HL-60 (cell line): ENCODE results near the gene ANXA10.

Source experiments
- POLR2AphosphoS5 ChIP-seq: IDR thresholded peaks from 2 replicates; pipeline ENCODE4 v1.6.1; 2012; ENCODE audit warnings: low read depth
- TF ChIP-seq, protein P1 (sequence below): IDR thresholded peaks from one replicate; pipeline ENCODE4 v1.5.1; 2011; ENCODE audit warnings: low read length, control low read depth, inconsistent platforms; ENCODE audit not compliant: insufficient read depth

GRCh38 chr4:168220893-168221292, 128.6 kb downstream of the ANXA10 start:
- TF ChIP-seq, protein P1, sequence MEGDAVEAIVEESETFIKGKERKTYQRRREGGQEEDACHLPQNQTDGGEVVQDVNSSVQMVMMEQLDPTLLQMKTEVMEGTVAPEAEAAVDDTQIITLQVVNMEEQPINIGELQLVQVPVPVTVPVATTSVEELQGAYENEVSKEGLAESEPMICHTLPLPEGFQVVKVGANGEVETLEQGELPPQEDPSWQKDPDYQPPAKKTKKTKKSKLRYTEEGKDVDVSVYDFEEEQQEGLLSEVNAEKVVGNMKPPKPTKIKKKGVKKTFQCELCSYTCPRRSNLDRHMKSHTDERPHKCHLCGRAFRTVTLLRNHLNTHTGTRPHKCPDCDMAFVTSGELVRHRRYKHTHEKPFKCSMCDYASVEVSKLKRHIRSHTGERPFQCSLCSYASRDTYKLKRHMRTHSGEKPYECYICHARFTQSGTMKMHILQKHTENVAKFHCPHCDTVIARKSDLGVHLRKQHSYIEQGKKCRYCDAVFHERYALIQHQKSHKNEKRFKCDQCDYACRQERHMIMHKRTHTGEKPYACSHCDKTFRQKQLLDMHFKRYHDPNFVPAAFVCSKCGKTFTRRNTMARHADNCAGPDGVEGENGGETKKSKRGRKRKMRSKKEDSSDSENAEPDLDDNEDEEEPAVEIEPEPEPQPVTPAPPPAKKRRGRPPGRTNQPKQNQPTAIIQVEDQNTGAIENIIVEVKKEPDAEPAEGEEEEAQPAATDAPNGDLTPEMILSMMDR, result no peak
- no peak for TF ChIP-seq POLR2AphosphoS5
